Muscle layer of duodenum (tissue), 2 donors: ENCODE results near the gene ZNF516.
"Not testable (repeated sequence)": the region's sequence is repeated elsewhere in the genome, so short reads cannot be mapped to it uniquely, and the experiment has no call there.

Experiments used
- H3K27ac ChIP-seq: one replicate; pipeline ENCODE4 v1.7.0; 2013; ENCODE audit warnings: mild to moderate bottlenecking, low read length
- H3K27me3 ChIP-seq: one replicate; pipeline ENCODE4 v1.7.0; 2013; ENCODE audit warnings: low read depth, mild to moderate bottlenecking, control low read depth, low read length
- H3K36me3 ChIP-seq, 2 donors: one replicate each; pipeline ENCODE4 v1.7.0; 2013; ENCODE audit warnings: low read length in 2 of 2, control low read depth in 1 of 2, mild to moderate bottlenecking in 1 of 2; ENCODE audit not compliant: insufficient read depth in 2 of 2, control insufficient read depth in 1 of 2
- H3K4me1 ChIP-seq, 2 donors: one replicate each; pipeline ENCODE4 v1.7.0; 2013; ENCODE audit warnings: low read length in 2 of 2, mild to moderate bottlenecking in 2 of 2, control low read depth in 1 of 2, moderate library complexity in 1 of 2; ENCODE audit not compliant: insufficient read depth in 2 of 2, control insufficient read depth in 1 of 2
- H3K4me3 ChIP-seq, 2 donors: one replicate each; pipeline ENCODE4 v1.7.0; 2013; ENCODE audit warnings: low read length in 2 of 2, low read depth in 1 of 2, mild to moderate bottlenecking in 1 of 2
- H3K9me3 ChIP-seq, 2 donors: one replicate each; pipeline ENCODE4 v1.7.0; 2013; ENCODE audit warnings: low read length in 2 of 2, control low read depth in 1 of 2, mild to moderate bottlenecking in 1 of 2; ENCODE audit not compliant: control insufficient read depth in 1 of 2
- donor health status: healthy.

The ZNF516 gene

GRCh38 chr18:76495006-76495370, at the start of gene ZNF516:
Gene ZNF516 (minus strand): TSS chr18:76495242. CDS start chr18:76443054, 52,188 bp downstream.
- peaks cover 3 to 4% of the 10 kb centered on the region in 2 donors for H3K4me1 ChIP-seq
- peak within 1 kb of the TSS; percentile 92 for H3K27ac ChIP-seq
- no peaks in the 10 kb centered on the region for H3K27me3 ChIP-seq
- H3K9me3 ChIP-seq = no peaks in the 10 kb centered on the region
- H3K4me3 ChIP-seq = peak within 1 kb of the TSS; percentile 86 to 96
- H3K36me3 ChIP-seq = no peaks in the 10 kb centered on the region

GRCh38 chr18:76538846-76539245, 43.8 kb upstream of the ZNF516 start:
- no peaks in the 10 kb centered on the region for H3K27me3 ChIP-seq
- H3K4me3 ChIP-seq = no peak overlapping the region
- H3K27ac ChIP-seq = no peak overlapping the region
- no peaks in the 10 kb centered on the region for H3K36me3 ChIP-seq
- no peaks in the 10 kb centered on the region for H3K9me3 ChIP-seq
- no peaks in the 10 kb centered on the region for H3K4me1 ChIP-seq

- H3K36me3 ChIP-seq = no peaks in the 10 kb centered on the region
- H3K4me1 ChIP-seq = no peaks in the 10 kb centered on the region
- H3K9me3 ChIP-seq = no peaks in the 10 kb centered on the region
- H3K4me3 ChIP-seq = no peak overlapping the region
- no peaks in the 10 kb centered on the region for H3K27me3 ChIP-seq
- H3K27ac ChIP-seq = no peak overlapping the region
These were observed 42.6 kb upstream of the ZNF516 start for GRCh38 chr18:76537621-76538020.

- not testable (repeated sequence) for H3K36me3 ChIP-seq, H3K4me3 ChIP-seq, H3K27ac ChIP-seq, H3K4me1 ChIP-seq, H3K27me3 ChIP-seq, H3K9me3 ChIP-seq
These were observed 41.6 kb upstream of the ZNF516 start for GRCh38 chr18:76536593-76536992.

- Histone ChIP-seq H3K4me3 (no peak overlapping the region), H3K4me1 (peaks cover 0 to 5% of the 10 kb centered on the region in 2 donors), H3K27me3 (no peaks in the 10 kb centered on the region), H3K27ac (no peak overlapping the region), H3K9me3 (no peaks in the 10 kb centered on the region), H3K36me3 (no peaks in the 10 kb centered on the region)
These were observed 37.8 kb upstream of the ZNF516 start for GRCh38 chr18:76532875-76533274.

GRCh38 chr18:76530846-76531245, 35.8 kb upstream of the ZNF516 start:
- Histone ChIP-seq H3K27ac (no peak overlapping the region), H3K36me3 (no peaks in the 10 kb centered on the region), H3K27me3 (no peaks in the 10 kb centered on the region), H3K9me3 (no peaks in the 10 kb centered on the region), H3K4me3 (no peak overlapping the region), H3K4me1 (peaks cover 0 to 5% of the 10 kb centered on the region in 2 donors)

GRCh38 chr18:76530391-76530790, 35.3 kb upstream of the ZNF516 start:
- Histone ChIP-seq H3K36me3 (no peaks in the 10 kb centered on the region), H3K4me1 (peaks cover 0 to 5% of the 10 kb centered on the region in 2 donors), H3K27ac (no peak overlapping the region), H3K27me3 (no peaks in the 10 kb centered on the region), H3K9me3 (no peaks in the 10 kb centered on the region), H3K4me3 (no peak overlapping the region)

- Histone ChIP-seq H3K27ac (no peak overlapping the region), H3K9me3 (no peaks in the 10 kb centered on the region), H3K36me3 (no peaks in the 10 kb centered on the region), H3K4me3 (peak overlapping the region; percentile 63 to 67), H3K27me3 (no peaks in the 10 kb centered on the region), H3K4me1 (peaks cover 0 to 5% of the 10 kb centered on the region in 2 donors)
These were observed 34.4 kb upstream of the ZNF516 start for GRCh38 chr18:76529433-76529811.

GRCh38 chr18:76528477-76529432, 33.7 kb upstream of the ZNF516 start:
- Histone ChIP-seq H3K9me3 (no peaks in the 10 kb centered on the region), H3K27me3 (no peaks in the 10 kb centered on the region), H3K4me1 (peaks cover 0 to 5% of the 10 kb centered on the region in 2 donors), H3K4me3 (peak overlapping the region; percentile 63 to 67), H3K36me3 (no peaks in the 10 kb centered on the region), H3K27ac (peak overlapping the region; percentile 70)

- Histone ChIP-seq H3K4me3 (peak overlapping the region; percentile 60 to 62), H3K9me3 (no peaks in the 10 kb centered on the region), H3K36me3 (no peaks in the 10 kb centered on the region), H3K27ac (peak overlapping the region; percentile 78), H3K4me1 (peaks cover 0 to 5% of the 10 kb centered on the region in 2 donors), H3K27me3 (no peaks in the 10 kb centered on the region)
These were observed 30.9 kb upstream of the ZNF516 start for GRCh38 chr18:76525911-76526310.

GRCh38 chr18:76524900-76525698, 30.1 kb upstream of the ZNF516 start:
- no peaks in the 10 kb centered on the region for H3K9me3 ChIP-seq
- peaks cover 0 to 5% of the 10 kb centered on the region in 2 donors for H3K4me1 ChIP-seq
- peak overlapping the region; percentile 78 for H3K27ac ChIP-seq
- H3K36me3 ChIP-seq = no peaks in the 10 kb centered on the region
- H3K27me3 ChIP-seq = no peaks in the 10 kb centered on the region
- H3K4me3 ChIP-seq = peak overlapping the region; percentile 60 to 62
